ENCODE measurements around the gene PCYT1A. TPM values are rescaled to one million over a fixed set of nuclear protein-coding genes. Genes with fewer than 3 reads are reported as not detected.

Gene PCYT1A
- total RNA-seq, 1 donor from 2014 or later = 54.6 TPM

DNA sequence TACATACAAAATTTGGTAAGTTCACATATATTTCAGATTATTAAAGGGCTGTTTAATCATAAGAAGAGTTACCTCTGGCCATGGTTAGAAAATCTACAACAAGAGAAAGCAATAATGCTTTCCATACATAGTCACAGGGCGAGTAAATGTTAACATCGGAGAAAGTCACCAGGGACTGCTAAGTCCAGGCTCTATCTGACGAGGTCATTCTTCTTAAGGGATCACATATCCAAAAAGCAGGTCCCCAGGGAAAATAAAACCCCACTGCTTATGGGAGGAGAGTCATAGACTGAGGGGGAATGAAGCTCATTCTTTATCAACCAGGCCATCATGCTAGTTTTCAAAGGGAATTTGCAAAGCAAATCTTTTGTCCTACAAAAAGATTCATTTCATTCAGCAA, 3.1 kb downstream of the PCYT1A start:
- ChIA-PET CTCF (no interaction called here), POLR2A (interaction anchor here (1.2 kb wide), 1 partner anchor 15 kb away, joined by 3 read pairs; no protein-coding TSS in a partner anchor)
- Mint-ChIP-seq H3K9me3 (no peaks in the 10 kb centered on the region), H3K36me3 (ENCODE audit: low read depth) (peaks cover 8% of the 10 kb centered on the region), H3K27ac (peak overlapping the region; percentile 46), H3K4me3 (no peak overlapping the region), H3K4me1 (peaks cover 57% of the 10 kb centered on the region), H3K27me3 (no peaks in the 10 kb centered on the region)
- no peak for DNase-seq
- intact Hi-C loops (cut with micrococcal nuclease) = no loop called here
- ATAC-seq (ENCODE audit: low read depth) = no peak
- TF ChIP-seq, protein P1, sequence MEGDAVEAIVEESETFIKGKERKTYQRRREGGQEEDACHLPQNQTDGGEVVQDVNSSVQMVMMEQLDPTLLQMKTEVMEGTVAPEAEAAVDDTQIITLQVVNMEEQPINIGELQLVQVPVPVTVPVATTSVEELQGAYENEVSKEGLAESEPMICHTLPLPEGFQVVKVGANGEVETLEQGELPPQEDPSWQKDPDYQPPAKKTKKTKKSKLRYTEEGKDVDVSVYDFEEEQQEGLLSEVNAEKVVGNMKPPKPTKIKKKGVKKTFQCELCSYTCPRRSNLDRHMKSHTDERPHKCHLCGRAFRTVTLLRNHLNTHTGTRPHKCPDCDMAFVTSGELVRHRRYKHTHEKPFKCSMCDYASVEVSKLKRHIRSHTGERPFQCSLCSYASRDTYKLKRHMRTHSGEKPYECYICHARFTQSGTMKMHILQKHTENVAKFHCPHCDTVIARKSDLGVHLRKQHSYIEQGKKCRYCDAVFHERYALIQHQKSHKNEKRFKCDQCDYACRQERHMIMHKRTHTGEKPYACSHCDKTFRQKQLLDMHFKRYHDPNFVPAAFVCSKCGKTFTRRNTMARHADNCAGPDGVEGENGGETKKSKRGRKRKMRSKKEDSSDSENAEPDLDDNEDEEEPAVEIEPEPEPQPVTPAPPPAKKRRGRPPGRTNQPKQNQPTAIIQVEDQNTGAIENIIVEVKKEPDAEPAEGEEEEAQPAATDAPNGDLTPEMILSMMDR (IDR thresholded peaks at IDR 0.05) = no peak

GRCh38 chr3:196281962-196282361, 5.6 kb downstream of the PCYT1A start:
- peaks cover 9% of the 10 kb centered on the region for H3K36me3 Mint-ChIP-seq (ENCODE audit: low read depth)
- H3K9me3 Mint-ChIP-seq = no peaks in the 10 kb centered on the region
- H3K4me3 Mint-ChIP-seq = no peak overlapping the region
- intact Hi-C loops (cut with micrococcal nuclease) = no loop called here
- DNase-seq = no peak
- H3K4me1 Mint-ChIP-seq = peaks cover 46% of the 10 kb centered on the region
- TF ChIP-seq, protein P1 (IDR thresholded peaks at IDR 0.05) = no peak
- ChIA-PET CTCF (no interaction called here), POLR2A (interaction anchor here (1.8 kb wide), 1 partner anchor 36 kb away, joined by 5 read pairs; the partner anchor contains the start of gene DYNLT2B)
- no peaks in the 10 kb centered on the region for H3K27me3 Mint-ChIP-seq
- no peak overlapping the region for H3K27ac Mint-ChIP-seq
- no peak for ATAC-seq (ENCODE audit: low read depth)

- POLR2A ChIA-PET = interaction anchor here (1.8 kb wide), 1 partner anchor 37 kb away, joined by 5 read pairs; the partner anchor contains the start of gene DYNLT2B
- TF ChIP-seq, protein P1 (IDR thresholded peaks at IDR 0.05) = no peak
- H3K9me3 Mint-ChIP-seq = no peaks in the 10 kb centered on the region
- ATAC-seq (ENCODE audit: low read depth) (no peak), DNase-seq (no peak)
- H3K27ac Mint-ChIP-seq = no peak overlapping the region
- peaks cover 35% of the 10 kb centered on the region for H3K4me1 Mint-ChIP-seq
- intact Hi-C loops (cut with micrococcal nuclease) = no loop called here
- CTCF ChIA-PET = no interaction called here
- peaks cover 9% of the 10 kb centered on the region for H3K36me3 Mint-ChIP-seq (ENCODE audit: low read depth)
- H3K4me3 Mint-ChIP-seq = no peak overlapping the region
- no peaks in the 10 kb centered on the region for H3K27me3 Mint-ChIP-seq
These were observed 6.7 kb downstream of the PCYT1A start for GRCh38 chr3:196280689-196281440.

GRCh38 chr3:196275126-196275525, 12.4 kb downstream of the PCYT1A start:
- intact Hi-C loops (cut with micrococcal nuclease) = no loop called here
- no peaks in the 10 kb centered on the region for H3K27me3 Mint-ChIP-seq
- CTCF ChIA-PET = no interaction called here
- peaks cover 26% of the 10 kb centered on the region for H3K4me1 Mint-ChIP-seq
- TF ChIP-seq, protein P1 (IDR thresholded peaks at IDR 0.05) = no peak
- peak overlapping the region; percentile 33 for H3K4me3 Mint-ChIP-seq
- H3K36me3 Mint-ChIP-seq (ENCODE audit: low read depth) = peaks cover 27% of the 10 kb centered on the region
- no peak for ATAC-seq (ENCODE audit: low read depth)
- peak overlapping the region; percentile 67 for H3K27ac Mint-ChIP-seq
- POLR2A ChIA-PET = interaction anchor here (0.5 to 1.2 kb wide), 3 partner anchors 13 to 295 kb away, joined by 3 to 7 read pairs (median 4); partner anchors contain the start of genes DYNLT2B and PCYT1A
- no peaks in the 10 kb centered on the region for H3K9me3 Mint-ChIP-seq
- DNase-seq = no peak

DNA sequence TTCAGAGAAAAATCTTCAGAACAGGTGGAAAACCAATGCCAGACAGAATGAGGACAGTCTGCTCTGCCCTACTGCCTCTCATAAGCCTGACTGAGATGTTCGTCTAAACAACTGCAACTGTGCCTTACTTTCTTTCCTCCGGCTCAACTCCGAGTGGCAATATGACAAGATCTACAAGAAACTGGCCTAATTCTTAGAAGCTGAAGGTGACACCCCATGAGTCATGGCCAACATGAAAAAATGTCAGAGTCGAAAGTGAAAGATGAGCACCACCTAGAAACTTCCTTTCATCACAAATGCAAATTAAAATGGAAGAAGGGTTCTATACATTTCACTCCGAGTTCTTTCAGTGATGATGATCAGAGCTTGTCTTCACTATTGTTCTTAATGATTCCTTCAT, 12.9 kb downstream of the PCYT1A start:
- intact Hi-C loops (cut with micrococcal nuclease) = no loop called here
- TF ChIP-seq, protein P1 (IDR thresholded peaks at IDR 0.05) = no peak
- Mint-ChIP-seq H3K27ac (peak overlapping the region; percentile 67), H3K27me3 (no peaks in the 10 kb centered on the region), H3K9me3 (no peaks in the 10 kb centered on the region), H3K4me3 (peak overlapping the region; percentile 33), H3K4me1 (peaks cover 27% of the 10 kb centered on the region), H3K36me3 (ENCODE audit: low read depth) (peaks cover 29% of the 10 kb centered on the region)
- POLR2A ChIA-PET = interaction anchor here (0.5 to 1.2 kb wide), 3 partner anchors 13 to 295 kb away, joined by 3 to 7 read pairs (median 4); partner anchors contain the start of genes DYNLT2B and PCYT1A
- DNase-seq (no peak), ATAC-seq (ENCODE audit: low read depth) (peak; percentile 80)
- CTCF ChIA-PET = no interaction called here

Data from activated B cell treated with CpG ODN at 0.5 μM for 24 hours (primary cell).